SK-N-MC (cell line): ENCODE results near the gene MSTO1.
A peak's percentile ranks its signal among the peaks of the same experiment; 100 is the strongest.
"Not testable (repeated sequence)": the region's sequence is repeated elsewhere in the genome, so short reads cannot be mapped to it uniquely, and the experiment has no call there.

ENCODE experiments used
- DNase-seq: peaks from one replicate; pipeline ENCODE4 v3.0.0-alpha.2; 2011; ENCODE audit warnings: low read depth, low spot score
- H3K27ac ChIP-seq: fragments of 200-600 bp; sonication (generic); 2 replicates; pipeline ENCODE4 v1.5.1; 2016; ENCODE audit warnings: mixed run types
- H3K36me3 ChIP-seq: fragments of 200-600 bp; sonication (generic); 2 replicates; pipeline ENCODE4 v1.6.1; 2017; ENCODE audit warnings: antibody characterized with exemption, low read length, mixed read lengths; ENCODE audit not compliant: insufficient read depth
- H3K4me3 ChIP-seq: fragments of 200-600 bp; sonication (generic); 2 replicates; pipeline ENCODE4 v1.5.1; 2016
- H3K9ac ChIP-seq: fragments of 200-600 bp; sonication (generic); 2 replicates; pipeline ENCODE4 v1.8.0; 2017; ENCODE audit warnings: mixed run types, mixed read lengths; ENCODE audit not compliant: insufficient read length
- H3K9me3 ChIP-seq: fragments of 200-600 bp; sonication (generic); 2 replicates; pipeline ENCODE4 v1.6.1; 2017; ENCODE audit warnings: low read depth, mild to moderate bottlenecking, antibody characterized with exemption, low read length, moderate library complexity, mixed read lengths
- EZH2 ChIP-seq: fragments of 200-600 bp; sonication (generic); IDR thresholded peaks from one replicate; pipeline ENCODE4 v1.6.1; 2017; ENCODE audit warnings: antibody characterized with exemption
- FOXP2 ChIP-seq: optimal IDR thresholded peaks from 2 replicates; pipeline ENCODE3; 2011; ENCODE audit warnings: mild to moderate bottlenecking, moderate library complexity; ENCODE audit not compliant: insufficient read depth; ENCODE audit errors: extremely low read length, control extremely low read depth
- POLR2AphosphoS5 ChIP-seq: IDR thresholded peaks from 2 replicates; pipeline ENCODE4 v1.6.1; 2012; ENCODE audit warnings: mild to moderate bottlenecking, low read depth, low read length, borderline replicate concordance

MSTO1 gene

GRCh38 chr1:155609515-155610256, at the start of gene MSTO1:
Gene MSTO1, plus strand, starts transcription at chr1:155610218. Its CDS starts 31 bp downstream, at chr1:155610249.
- peak within 1 kb of the TSS; percentile 86 for H3K9ac ChIP-seq
- peak within 1 kb of the TSS; percentile 79 for H3K27ac ChIP-seq
- peak within 1 kb of the TSS; percentile 81 for H3K4me3 ChIP-seq
- TF ChIP-seq EZH2, result no peak
- TF ChIP-seq POLR2AphosphoS5, result peak; percentile 86
- DNase-seq, result peak; percentile 96
- H3K36me3 ChIP-seq, result peaks cover 12% of the 10 kb centered on the region; the same call in 1 of the 2 replicates
- no peaks in the 10 kb centered on the region for H3K9me3 ChIP-seq

GRCh38 chr1:155561779-155562580, 48.0 kb upstream of the MSTO1 start:
- peak overlapping the region; percentile 98 for H3K9ac ChIP-seq
- not testable (repeated sequence) for DNase-seq, H3K9me3 ChIP-seq, H3K36me3 ChIP-seq
- H3K27ac ChIP-seq, result peak overlapping the region; percentile 98
- peak overlapping the region; percentile 100 for H3K4me3 ChIP-seq

GRCh38 chr1:155562581-155563376, 47.2 kb upstream of the MSTO1 start, which contains the start of gene ASH1L:
Gene ASH1L, minus strand, starts transcription at chr1:155562803. Its CDS starts 41,284 bp downstream, at chr1:155521519.
- TF ChIP-seq POLR2AphosphoS5, result peak; percentile 84
- TF ChIP-seq EZH2, result no peak
- peak within 1 kb of the TSS; percentile 98 for H3K27ac ChIP-seq
- H3K9me3 ChIP-seq, result no peaks in the 10 kb centered on the region
- peak within 1 kb of the TSS; percentile 98 for H3K9ac ChIP-seq
- H3K4me3 ChIP-seq, result peak within 1 kb of the TSS; percentile 100
- peak; percentile 32 for DNase-seq
- H3K36me3 ChIP-seq, result peaks cover 9% of the 10 kb centered on the region

DNA sequence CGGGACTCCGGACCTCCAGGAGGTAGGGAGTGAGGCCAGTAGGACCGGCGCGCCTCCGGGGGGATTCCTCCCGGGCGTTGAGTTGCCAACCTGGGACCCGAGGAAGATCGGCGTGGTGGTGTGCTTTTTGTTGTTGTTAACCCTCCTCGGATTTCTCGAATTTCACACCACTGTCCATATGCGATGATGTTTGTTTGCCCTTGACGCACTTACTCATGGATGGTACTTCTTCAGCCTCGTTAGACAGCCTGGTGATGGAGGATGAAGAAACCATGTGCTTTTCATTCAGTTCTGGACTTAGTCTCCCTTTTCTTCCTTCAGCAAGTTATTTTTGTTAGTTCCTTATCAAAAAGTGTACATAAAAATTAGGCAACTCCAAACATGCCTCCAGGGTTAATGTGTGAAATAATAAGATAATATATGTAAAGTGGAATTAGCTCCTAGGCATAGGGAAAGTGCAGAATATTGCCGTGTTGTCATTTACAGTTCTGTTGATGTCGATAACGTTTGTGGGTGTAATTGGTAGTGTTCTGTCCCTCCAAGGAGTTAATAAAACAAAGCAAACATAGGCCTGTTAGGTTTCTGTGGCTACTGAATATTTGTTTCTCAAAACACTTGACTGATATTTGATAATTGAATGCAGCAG, 46.5 kb upstream of the MSTO1 start:
- peak overlapping the region; percentile 98 for H3K9ac ChIP-seq

GRCh38 chr1:155569988-155570592, 39.9 kb upstream of the MSTO1 start:
- Histone ChIP-seq H3K9me3 (no peaks in the 10 kb centered on the region), H3K36me3 (peaks cover 17% of the 10 kb centered on the region), H3K9ac (no peak overlapping the region), H3K4me3 (no peak overlapping the region), H3K27ac (no peak overlapping the region)
- TF ChIP-seq FOXP2 (no peak), EZH2 (no peak), POLR2AphosphoS5 (no peak)
- DNase-seq, result no peak

More for the DNA sequence above, 46.5 kb upstream of the MSTO1 start:
- Histone ChIP-seq H3K27ac (peak overlapping the region; percentile 98), H3K4me3 (peak overlapping the region; percentile 100)
- not testable (repeated sequence) for H3K36me3 ChIP-seq, H3K9me3 ChIP-seq, DNase-seq

DNA sequence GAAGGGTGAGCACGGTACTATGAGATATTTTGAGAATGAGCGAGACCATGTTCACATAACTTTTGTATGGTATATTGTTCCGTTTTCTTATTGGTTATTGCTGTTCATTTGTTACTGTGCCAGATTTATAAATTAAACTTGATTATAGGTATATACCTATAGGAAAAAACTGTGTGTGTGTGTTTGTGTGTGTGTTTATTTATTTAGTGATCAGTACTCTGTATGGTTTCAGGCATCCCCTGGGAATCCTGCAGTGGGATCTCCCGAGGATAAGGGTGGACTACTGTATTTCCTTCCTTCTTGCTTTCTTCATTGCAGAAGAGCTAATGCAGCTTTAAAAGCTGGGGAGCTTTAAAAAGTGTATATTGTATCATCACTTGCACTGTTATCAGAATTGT, 39.4 kb upstream of the MSTO1 start:
- no peak for DNase-seq
- Histone ChIP-seq H3K9me3 (no peaks in the 10 kb centered on the region), H3K9ac (no peak overlapping the region), H3K36me3 (peaks cover 14% of the 10 kb centered on the region), H3K27ac (no peak overlapping the region), H3K4me3 (no peak overlapping the region)
- no peak for TF ChIP-seq FOXP2
- TF ChIP-seq EZH2, result no peak

DNA sequence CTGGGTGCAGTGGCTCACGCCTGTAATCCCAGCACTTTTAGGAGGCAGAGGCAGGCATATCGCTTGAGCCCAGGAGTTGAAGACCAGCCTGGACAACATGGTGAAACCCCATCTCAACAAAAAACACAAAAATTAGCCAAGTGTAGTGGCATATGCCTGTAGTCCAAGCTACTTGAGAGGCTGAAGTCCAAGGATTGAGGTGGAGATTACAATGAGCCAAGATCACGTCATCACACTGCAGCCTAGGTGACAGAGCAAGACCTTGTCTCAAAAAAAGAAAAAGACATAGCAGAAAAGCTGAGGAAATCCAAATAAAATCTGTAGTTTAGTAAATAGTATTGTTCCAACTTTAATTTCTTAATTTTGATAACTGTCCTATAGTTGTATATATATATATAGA, 35.9 kb upstream of the MSTO1 start:
- Histone ChIP-seq H3K4me3 (no peak overlapping the region), H3K9me3 (no peaks in the 10 kb centered on the region), H3K9ac (no peak overlapping the region), H3K27ac (no peak overlapping the region), H3K36me3 (peaks cover 7% of the 10 kb centered on the region; the same call in 1 of the 2 replicates)
- DNase-seq, result no peak
- TF ChIP-seq EZH2, result no peak
- TF ChIP-seq FOXP2, result no peak
- no peak for TF ChIP-seq POLR2AphosphoS5

DNA sequence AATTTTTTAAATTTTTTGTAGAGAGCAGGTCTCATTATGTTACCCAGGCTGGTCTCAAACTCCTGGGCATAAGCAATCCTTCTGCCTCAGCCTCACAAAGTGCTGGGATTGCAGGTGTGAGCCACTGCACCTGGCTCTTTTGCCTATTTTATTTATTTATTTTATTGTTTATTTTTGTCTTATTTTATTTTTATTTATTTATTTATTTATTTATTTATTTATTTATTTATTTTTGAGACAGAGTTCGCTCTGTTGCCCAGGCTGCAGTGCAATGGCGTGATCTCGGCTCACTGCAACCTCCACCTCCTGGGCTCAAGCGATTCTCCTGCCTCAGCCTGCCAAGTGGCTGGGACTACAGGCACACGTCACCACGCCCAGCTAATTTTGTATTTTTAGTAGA, 34.4 kb upstream of the MSTO1 start:
- not testable (repeated sequence) for DNase-seq, H3K36me3 ChIP-seq, H3K9me3 ChIP-seq, H3K4me3 ChIP-seq, H3K27ac ChIP-seq, H3K9ac ChIP-seq

GRCh38 chr1:155583846-155584245, 26.2 kb upstream of the MSTO1 start:
- H3K27ac ChIP-seq, H3K9ac ChIP-seq, H3K9me3 ChIP-seq, DNase-seq, H3K36me3 ChIP-seq, H3K4me3 ChIP-seq: not testable (repeated sequence)

GRCh38 chr1:155589282-155589681, 20.7 kb upstream of the MSTO1 start:
- H3K9ac ChIP-seq, H3K4me3 ChIP-seq, DNase-seq, H3K36me3 ChIP-seq, H3K9me3 ChIP-seq, H3K27ac ChIP-seq: not testable (repeated sequence)

- DNase-seq, H3K36me3 ChIP-seq, H3K27ac ChIP-seq, H3K9me3 ChIP-seq, H3K4me3 ChIP-seq, H3K9ac ChIP-seq: not testable (repeated sequence)
These were observed 19.3 kb upstream of the MSTO1 start for GRCh38 chr1:155590516-155591247.
